Measurements from ENCODE around the gene TP53I11.

TP53I11 gene

GRCh38 chr11:44957776-44958564 is 7.3 kb upstream of the TP53I11 start:
- DNase-seq (ENCODE audit: low read depth in 1 of 2, low spot score in 1 of 2), result no peak

- no peak for DNase-seq (ENCODE audit: low read depth in 1 of 2, low spot score in 1 of 2)
Measured at GRCh38 chr11:44957040-44957515, 6.4 kb upstream of the TP53I11 start.

GRCh38 chr11:44955015-44955738 is 4.5 kb upstream of the TP53I11 start:
- DNase-seq (ENCODE audit: low read depth in 1 of 2, low spot score in 1 of 2), result no peak

GRCh38 chr11:44954051-44954906 is 3.6 kb upstream of the TP53I11 start:
- no peak for DNase-seq (ENCODE audit: low read depth in 1 of 2, low spot score in 1 of 2)

- DNase-seq (ENCODE audit: low read depth in 1 of 2, low spot score in 1 of 2), result no peak
Measured at GRCh38 chr11:44952500-44953260, 2.0 kb upstream of the TP53I11 start.

- no peak for DNase-seq (ENCODE audit: low read depth in 1 of 2, low spot score in 1 of 2)
Measured at GRCh38 chr11:44952082-44952481, 1.4 kb upstream of the TP53I11 start.

- DNase-seq (ENCODE audit: low read depth in 1 of 2, low spot score in 1 of 2), result peak in 1 of 2 donors; percentile 15
Measured at GRCh38 chr11:44950031-44950624, 555 bp downstream of the TP53I11 start.

- no peak for DNase-seq (ENCODE audit: low read depth in 1 of 2, low spot score in 1 of 2)
Measured at GRCh38 chr11:44949160-44950030, 1.3 kb downstream of the TP53I11 start.

GRCh38 chr11:44948155-44948554 is 2.5 kb downstream of the TP53I11 start:
- DNase-seq (ENCODE audit: low read depth in 1 of 2, low spot score in 1 of 2), result no peak

GRCh38 chr11:44947114-44947513 is 3.6 kb downstream of the TP53I11 start:
- DNase-seq (ENCODE audit: low read depth in 1 of 2, low spot score in 1 of 2), result no peak

- DNase-seq (ENCODE audit: low read depth in 1 of 2, low spot score in 1 of 2), result no peak
Measured at GRCh38 chr11:44946263-44946662, 4.4 kb downstream of the TP53I11 start.

GRCh38 chr11:44945666-44946065 is 5.0 kb downstream of the TP53I11 start:
- DNase-seq (ENCODE audit: low read depth in 1 of 2, low spot score in 1 of 2), result no peak

GRCh38 chr11:44944853-44945235 is 5.8 kb downstream of the TP53I11 start:
- no peak for DNase-seq (ENCODE audit: low read depth in 1 of 2, low spot score in 1 of 2)

GRCh38 chr11:44944181-44944852 is 6.4 kb downstream of the TP53I11 start:
- DNase-seq (ENCODE audit: low read depth in 1 of 2, low spot score in 1 of 2), result no peak

GRCh38 chr11:44943696-44944095 is 7.0 kb downstream of the TP53I11 start:
- no peak for DNase-seq (ENCODE audit: low read depth in 1 of 2, low spot score in 1 of 2)

- DNase-seq (ENCODE audit: low read depth in 1 of 2, low spot score in 1 of 2), result no peak
Measured at GRCh38 chr11:44943118-44943517, 7.6 kb downstream of the TP53I11 start.

- DNase-seq (ENCODE audit: low read depth in 1 of 2, low spot score in 1 of 2), result no peak
Measured at GRCh38 chr11:44942029-44942955, 8.4 kb downstream of the TP53I11 start.
